Middle frontal gyrus (tissue), 1 donor: ENCODE results near the gene A3GALT2.

Source experiments
- DNase-seq: peaks from one replicate; pipeline ENCODE4 v3.0.0-alpha.2; 2015; ENCODE audit warnings: low spot score; ENCODE audit errors: extremely low spot score

The A3GALT2 gene

DNA sequence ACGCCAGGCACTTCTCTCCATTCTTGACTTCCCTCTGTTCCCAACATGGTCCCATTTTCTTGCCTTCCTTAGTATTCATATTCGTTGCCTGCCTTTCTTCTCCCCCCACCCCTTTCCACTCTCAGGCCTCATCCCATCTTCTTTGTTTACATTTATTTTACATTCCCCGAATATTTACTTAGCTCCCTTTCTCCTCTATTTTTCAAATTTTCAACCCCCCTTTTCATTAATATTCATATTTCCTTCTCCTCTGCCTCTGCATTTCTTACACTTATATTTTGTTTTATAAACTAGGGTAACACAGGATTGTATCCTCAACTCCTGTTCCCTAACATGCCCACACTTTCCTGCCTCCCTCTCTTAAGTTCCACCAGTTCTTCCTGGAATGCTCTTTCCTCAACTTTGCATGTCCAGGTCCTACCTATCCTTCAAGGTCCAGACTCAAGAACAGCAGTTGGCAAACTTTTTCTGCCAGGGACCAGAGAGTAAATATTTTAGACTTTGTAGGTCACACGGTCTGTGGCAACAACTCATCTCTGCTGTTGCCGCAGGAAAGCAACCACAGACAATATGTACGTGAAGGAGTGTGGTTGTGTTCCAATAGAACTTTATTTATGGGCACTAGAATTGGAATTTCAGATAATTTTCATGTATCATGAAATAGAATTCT lies 29.8 kb upstream of the A3GALT2 start:
- no peak for DNase-seq

DNA sequence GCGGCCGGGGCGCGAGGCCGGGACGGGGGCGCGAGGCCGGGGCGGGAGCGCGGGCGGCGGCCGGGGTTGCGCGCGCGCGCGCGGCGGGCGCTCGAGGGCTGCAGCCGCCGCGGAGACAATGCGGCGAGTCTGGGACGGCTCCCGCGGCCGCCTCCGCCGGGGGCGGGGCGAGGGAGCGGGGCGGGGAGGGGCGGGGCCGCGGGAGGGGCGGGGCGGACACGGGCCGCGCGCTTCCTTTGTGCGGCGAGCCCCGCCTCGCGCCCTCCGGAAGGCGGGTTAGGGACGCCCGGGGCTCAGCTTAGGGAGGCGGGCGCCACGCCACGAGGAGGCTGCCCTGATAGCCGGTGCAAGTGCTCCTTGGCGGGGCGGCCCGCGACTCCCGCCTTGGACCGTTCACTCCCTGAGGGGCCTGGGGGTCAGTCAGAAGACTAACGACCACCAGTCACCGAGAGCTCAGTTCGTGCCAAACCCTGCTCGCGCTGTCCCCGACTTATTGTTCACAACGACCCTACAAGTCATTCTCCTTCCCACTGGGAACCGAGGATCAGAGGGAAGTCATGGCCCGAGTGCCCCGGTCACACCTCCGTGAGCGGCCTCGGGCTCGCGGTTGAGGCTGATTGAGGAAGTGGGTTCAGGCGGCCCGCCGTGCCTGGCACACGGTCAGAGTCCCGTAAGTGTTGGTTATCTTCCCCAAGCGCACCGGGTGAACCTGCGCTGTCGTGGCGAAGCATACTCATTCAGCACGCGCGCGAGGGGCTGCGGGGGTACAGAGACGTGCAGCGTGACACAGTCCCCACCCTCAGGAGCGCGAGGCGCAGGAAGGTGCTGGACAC lies 29.1 kb upstream of the A3GALT2 start:
- DNase-seq: peak; percentile 69

DNA sequence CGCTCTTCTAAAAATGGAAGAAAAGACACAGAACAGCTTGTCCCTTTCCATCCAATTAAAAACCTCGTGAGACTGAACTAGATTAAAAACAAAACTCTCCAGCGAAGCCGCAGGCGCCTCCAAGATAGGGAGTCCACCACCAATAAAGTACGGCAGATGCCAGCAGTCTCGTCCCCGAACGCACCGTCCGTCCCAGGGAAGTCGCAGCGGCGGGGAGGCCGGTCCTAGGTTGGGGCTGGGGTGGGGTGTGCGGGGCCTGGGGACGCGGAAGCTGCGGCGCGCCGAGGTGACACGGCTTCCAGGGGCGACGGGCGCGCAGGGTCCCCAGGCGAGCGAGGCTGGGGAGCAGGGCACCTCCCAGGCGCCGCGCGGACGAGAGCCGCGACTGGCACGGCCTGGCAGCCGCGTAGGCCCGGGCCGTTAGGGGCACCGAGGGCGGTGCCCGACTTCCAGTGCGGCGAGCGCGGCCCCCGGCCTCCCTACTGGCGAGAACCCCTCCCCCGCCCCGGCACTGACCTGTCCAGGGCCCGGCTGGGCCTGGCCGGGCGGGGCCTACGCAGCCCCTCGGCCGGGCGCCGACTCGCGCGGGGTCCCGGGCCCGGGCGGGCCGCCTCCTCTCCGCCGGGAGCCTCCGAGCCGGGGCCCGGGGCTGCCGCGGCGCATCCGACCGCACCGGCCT lies 28.3 kb upstream of the A3GALT2 start:
- DNase-seq: no peak

GRCh38 chr1:33348676-33349080 lies 27.8 kb upstream of the A3GALT2 start:
- no peak for DNase-seq

DNA sequence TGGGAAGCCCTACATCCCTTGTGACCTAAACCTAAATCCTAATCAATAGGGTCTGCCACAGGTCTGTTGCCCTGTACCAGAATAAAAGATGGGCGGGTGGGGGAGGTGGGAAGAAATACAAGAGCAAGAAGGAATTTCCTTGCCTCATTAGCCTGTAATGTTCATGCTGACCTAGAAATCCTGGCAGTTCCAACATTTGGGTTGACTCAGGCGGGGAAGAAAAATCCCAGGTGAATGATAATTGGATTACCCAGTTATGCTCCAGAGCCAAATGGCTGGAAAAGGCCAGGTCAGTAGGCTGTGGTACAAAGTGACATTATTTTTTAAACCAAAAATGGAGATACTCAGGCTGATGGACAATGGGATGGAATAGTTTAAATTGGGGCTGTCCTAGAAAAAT lies 27.3 kb upstream of the A3GALT2 start:
- DNase-seq: no peak

GRCh38 chr1:33347650-33347992 lies 26.7 kb upstream of the A3GALT2 start:
- no peak for DNase-seq

GRCh38 chr1:33346927-33347649 lies 26.2 kb upstream of the A3GALT2 start:
- DNase-seq: no peak

DNA sequence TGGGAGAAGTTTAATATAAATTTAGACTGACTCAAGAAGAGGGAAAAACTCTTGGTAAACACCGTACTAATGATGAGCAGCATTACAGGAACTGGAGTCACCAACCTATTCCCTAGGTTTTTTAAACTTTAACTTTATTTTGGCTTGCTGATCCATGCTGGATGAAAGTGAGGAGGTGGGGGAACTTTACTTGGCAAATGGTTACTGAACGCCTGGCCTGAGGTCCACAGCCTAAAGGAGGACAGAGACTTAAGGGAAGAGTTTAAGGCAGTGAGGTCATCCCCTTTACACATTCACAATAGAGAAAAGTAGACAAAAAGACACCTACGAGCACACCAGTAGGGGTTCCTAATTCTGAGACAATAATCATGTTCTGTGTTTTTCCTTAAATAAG lies 25.6 kb upstream of the A3GALT2 start:
- no peak for DNase-seq

GRCh38 chr1:33344896-33345560 lies 24.1 kb upstream of the A3GALT2 start:
- DNase-seq: no peak

- no peak for DNase-seq
Observed at GRCh38 chr1:33343539-33343938, 22.6 kb upstream of the A3GALT2 start.

DNA sequence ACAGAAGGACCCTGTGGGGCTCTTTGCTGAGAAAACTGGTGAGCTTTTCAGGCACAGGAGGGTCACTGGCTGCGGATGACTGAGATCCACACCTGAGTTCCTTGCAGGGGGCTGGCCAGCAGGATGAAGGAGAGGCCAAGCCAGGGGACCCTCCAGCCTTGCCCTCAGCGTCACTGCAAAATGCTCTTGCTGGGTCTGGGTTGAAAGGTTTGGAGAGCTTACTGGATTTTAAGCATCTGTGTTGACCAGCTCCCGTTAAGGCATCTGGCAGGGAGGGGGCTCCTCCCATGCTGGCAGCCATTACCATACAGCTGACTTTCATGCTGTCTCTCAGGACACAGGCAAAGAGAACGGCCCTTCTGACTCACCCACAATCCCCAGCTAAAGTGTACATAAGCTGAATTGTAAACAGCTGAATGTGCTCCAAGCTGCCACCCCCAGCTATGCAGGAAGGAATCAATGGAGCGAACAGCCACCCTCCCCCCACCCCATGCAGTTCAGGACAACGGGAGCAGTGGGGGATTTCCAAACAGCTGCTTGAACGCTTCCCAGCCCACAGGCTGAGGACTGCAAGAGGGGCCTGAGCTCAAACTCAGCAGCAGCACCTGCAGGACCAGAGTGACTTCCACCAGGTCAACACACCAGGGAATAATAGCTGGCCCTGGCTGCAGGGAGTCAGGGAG lies 21.3 kb upstream of the A3GALT2 start:
- no peak for DNase-seq

GRCh38 chr1:33341190-33341589 lies 20.3 kb upstream of the A3GALT2 start:
- no peak for DNase-seq

GRCh38 chr1:33339413-33339812 lies 18.5 kb upstream of the A3GALT2 start:
- DNase-seq: no peak

- DNase-seq: no peak
Observed at GRCh38 chr1:33338440-33339211, 17.7 kb upstream of the A3GALT2 start.

GRCh38 chr1:33338048-33338439 lies 17.1 kb upstream of the A3GALT2 start:
- DNase-seq: no peak

DNA sequence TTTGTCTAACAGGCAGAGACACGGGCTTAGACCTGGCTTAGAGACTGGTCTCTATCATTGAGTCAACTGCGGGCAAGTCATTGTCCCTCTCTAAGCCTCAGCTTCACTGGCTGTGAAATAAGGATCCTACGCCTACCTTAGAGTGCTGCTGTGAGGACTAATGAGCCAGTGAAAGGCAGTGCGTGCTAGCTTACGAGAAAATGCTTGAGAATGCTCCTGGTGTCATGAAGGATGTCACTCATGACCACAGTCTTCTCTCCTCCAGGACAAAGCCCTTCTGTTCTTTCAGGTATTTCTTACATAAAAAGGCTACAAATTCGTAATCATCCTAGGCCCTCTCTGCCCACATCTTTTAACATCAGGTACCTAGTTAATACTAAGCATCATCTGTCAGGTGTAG lies 16.5 kb upstream of the A3GALT2 start:
- DNase-seq: no peak

GRCh38 chr1:33336580-33336979 lies 15.7 kb upstream of the A3GALT2 start:
- DNase-seq: no peak

GRCh38 chr1:33335020-33335419 lies 14.1 kb upstream of the A3GALT2 start:
- DNase-seq: no peak

DNA sequence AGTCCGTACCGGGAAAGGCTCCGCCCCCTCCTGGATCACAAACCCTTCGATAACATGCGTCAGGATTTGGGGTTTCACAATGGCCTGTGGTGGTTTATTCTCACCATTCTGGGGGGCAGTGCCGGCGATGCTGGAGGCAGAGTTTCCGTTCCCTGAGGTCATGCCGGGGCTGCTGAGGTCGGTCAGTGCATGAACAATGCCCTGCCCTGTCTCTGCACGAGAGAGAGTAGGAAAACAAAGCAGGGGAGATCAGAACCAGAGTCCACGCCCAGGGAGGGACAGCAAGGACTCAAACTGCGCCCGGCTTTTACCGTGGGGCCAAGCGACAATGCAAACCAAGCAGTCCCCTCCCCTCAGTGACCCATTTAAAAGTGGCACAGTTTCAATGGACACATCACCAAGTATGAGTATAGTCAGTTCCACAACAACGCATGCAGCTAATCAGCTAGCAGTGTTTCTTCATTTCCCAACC lies 13.2 kb upstream of the A3GALT2 start:
- DNase-seq: no peak

DNA sequence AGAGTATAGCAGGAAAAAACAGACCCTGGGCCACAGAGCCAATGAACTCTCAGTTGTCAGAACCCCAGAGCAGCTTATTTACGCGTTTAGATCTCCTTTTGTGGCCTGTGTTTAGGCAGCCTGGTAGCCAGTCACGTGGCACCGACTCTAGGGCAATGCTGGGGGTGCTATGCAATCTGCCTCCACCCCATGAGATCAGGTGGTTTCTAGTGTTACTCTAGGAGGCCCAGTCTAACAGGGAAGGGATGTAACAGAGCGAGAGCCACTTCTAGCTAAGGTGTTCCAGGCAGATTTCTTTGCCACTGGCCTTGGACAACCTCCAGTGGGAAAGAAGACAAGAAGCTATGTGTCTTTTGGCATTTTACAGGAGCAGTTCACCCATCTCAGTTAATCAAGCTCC lies 12.0 kb upstream of the A3GALT2 start:
- no peak for DNase-seq
